ENCODE measurements around the gene PLXNA2. TPM values are rescaled to one million over a fixed set of nuclear protein-coding genes. Genes with fewer than 3 reads are reported as not detected.

The PLXNA2 gene
- total RNA-seq, 1 donor from 2014 or later = 17.7 TPM

- no peak for TF ChIP-seq EZH2 (IDR thresholded peaks at IDR 0.05; ENCODE audit: insufficient read depth, low read length)
- TF ChIP-seq, protein P1, sequence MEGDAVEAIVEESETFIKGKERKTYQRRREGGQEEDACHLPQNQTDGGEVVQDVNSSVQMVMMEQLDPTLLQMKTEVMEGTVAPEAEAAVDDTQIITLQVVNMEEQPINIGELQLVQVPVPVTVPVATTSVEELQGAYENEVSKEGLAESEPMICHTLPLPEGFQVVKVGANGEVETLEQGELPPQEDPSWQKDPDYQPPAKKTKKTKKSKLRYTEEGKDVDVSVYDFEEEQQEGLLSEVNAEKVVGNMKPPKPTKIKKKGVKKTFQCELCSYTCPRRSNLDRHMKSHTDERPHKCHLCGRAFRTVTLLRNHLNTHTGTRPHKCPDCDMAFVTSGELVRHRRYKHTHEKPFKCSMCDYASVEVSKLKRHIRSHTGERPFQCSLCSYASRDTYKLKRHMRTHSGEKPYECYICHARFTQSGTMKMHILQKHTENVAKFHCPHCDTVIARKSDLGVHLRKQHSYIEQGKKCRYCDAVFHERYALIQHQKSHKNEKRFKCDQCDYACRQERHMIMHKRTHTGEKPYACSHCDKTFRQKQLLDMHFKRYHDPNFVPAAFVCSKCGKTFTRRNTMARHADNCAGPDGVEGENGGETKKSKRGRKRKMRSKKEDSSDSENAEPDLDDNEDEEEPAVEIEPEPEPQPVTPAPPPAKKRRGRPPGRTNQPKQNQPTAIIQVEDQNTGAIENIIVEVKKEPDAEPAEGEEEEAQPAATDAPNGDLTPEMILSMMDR (IDR thresholded peaks at IDR 0.05; ENCODE audit: insufficient read depth, low read depth, low read length) = no peak
- Histone ChIP-seq H2AFZ (ENCODE audit: low read depth, low read length) (no peak overlapping the region), H3K36me3 (ENCODE audit: insufficient read depth, low read length) (no peaks in the 10 kb centered on the region), H3K9ac (ENCODE audit: low read length) (no peak overlapping the region), H3K4me3 (ENCODE audit: insufficient read depth, low read depth, low read length) (no peak overlapping the region), H4K20me1 (ENCODE audit: insufficient read depth, low read length) (peaks cover 4% of the 10 kb centered on the region), H3K79me2 (ENCODE audit: insufficient read depth, low read length) (no peaks in the 10 kb centered on the region), H3K9me3 (ENCODE audit: insufficient read depth, low read depth, low read length) (no peaks in the 10 kb centered on the region), H3K27ac (ENCODE audit: low read depth, low read length) (no peak overlapping the region), H3K27me3 (ENCODE audit: insufficient read depth, low read length) (no peaks in the 10 kb centered on the region), H3K4me2 (ENCODE audit: low read length) (no peak overlapping the region), H3K4me1 (ENCODE audit: insufficient read depth, low read length) (no peaks in the 10 kb centered on the region)
- peaks cover 2% of the 10 kb centered on the region for H3K36me3 Mint-ChIP-seq (ENCODE audit: low read depth, unreplicated experiment)
- FAIRE-seq (no peak), DNase-seq (ENCODE audit: low read depth) (no peak)
- H3K4me3 Mint-ChIP-seq (ENCODE audit: unreplicated experiment) = no peak overlapping the region
- peaks cover 2% of the 10 kb centered on the region for H3K9me3 Mint-ChIP-seq (ENCODE audit: unreplicated experiment)
- H3K4me1 Mint-ChIP-seq (ENCODE audit: low read depth, unreplicated experiment) = no peaks in the 10 kb centered on the region
- no peak overlapping the region for H3K27ac Mint-ChIP-seq (ENCODE audit: unreplicated experiment)
- H3K27me3 Mint-ChIP-seq (ENCODE audit: low read depth, unreplicated experiment) = peaks cover 23% of the 10 kb centered on the region
Measured at GRCh38 chr1:208126108-208126507, 118.1 kb downstream of the PLXNA2 start.

- no peaks in the 10 kb centered on the region for H3K27me3 ChIP-seq (ENCODE audit: insufficient read depth, low read length)
- Mint-ChIP-seq H3K4me1 (ENCODE audit: low read depth, unreplicated experiment) (peaks cover 5% of the 10 kb centered on the region), H3K9me3 (ENCODE audit: unreplicated experiment) (peaks cover 2% of the 10 kb centered on the region), H3K27ac (ENCODE audit: unreplicated experiment) (no peak overlapping the region), H3K4me3 (ENCODE audit: unreplicated experiment) (no peak overlapping the region), H3K27me3 (ENCODE audit: low read depth, unreplicated experiment) (peaks cover 8% of the 10 kb centered on the region), H3K36me3 (ENCODE audit: low read depth, unreplicated experiment) (peaks cover 3% of the 10 kb centered on the region)
- H4K20me1 ChIP-seq (ENCODE audit: insufficient read depth, low read length) = peaks cover 4% of the 10 kb centered on the region
- no peak overlapping the region for H3K9ac ChIP-seq (ENCODE audit: low read length)
- no peaks in the 10 kb centered on the region for H3K36me3 ChIP-seq (ENCODE audit: insufficient read depth, low read length)
- no peak overlapping the region for H3K4me3 ChIP-seq (ENCODE audit: insufficient read depth, low read depth, low read length)
- no peak overlapping the region for H3K4me2 ChIP-seq (ENCODE audit: low read length)
- H3K9me3 ChIP-seq (ENCODE audit: insufficient read depth, low read depth, low read length) = no peaks in the 10 kb centered on the region
- no peak for TF ChIP-seq EZH2 (IDR thresholded peaks at IDR 0.05; ENCODE audit: insufficient read depth, low read length)
- TF ChIP-seq, protein P1 (IDR thresholded peaks at IDR 0.05; ENCODE audit: insufficient read depth, low read depth, low read length) = no peak
- peaks cover 9% of the 10 kb centered on the region for H3K4me1 ChIP-seq (ENCODE audit: insufficient read depth, low read length)
- H3K79me2 ChIP-seq (ENCODE audit: insufficient read depth, low read length) = no peaks in the 10 kb centered on the region
- DNase-seq (ENCODE audit: low read depth) (no peak), FAIRE-seq (no peak)
- H3K27ac ChIP-seq (ENCODE audit: low read depth, low read length) = no peak overlapping the region
- no peak overlapping the region for H2AFZ ChIP-seq (ENCODE audit: low read depth, low read length)
Measured at GRCh38 chr1:208122612-208123358, 121.4 kb downstream of the PLXNA2 start.

DNA sequence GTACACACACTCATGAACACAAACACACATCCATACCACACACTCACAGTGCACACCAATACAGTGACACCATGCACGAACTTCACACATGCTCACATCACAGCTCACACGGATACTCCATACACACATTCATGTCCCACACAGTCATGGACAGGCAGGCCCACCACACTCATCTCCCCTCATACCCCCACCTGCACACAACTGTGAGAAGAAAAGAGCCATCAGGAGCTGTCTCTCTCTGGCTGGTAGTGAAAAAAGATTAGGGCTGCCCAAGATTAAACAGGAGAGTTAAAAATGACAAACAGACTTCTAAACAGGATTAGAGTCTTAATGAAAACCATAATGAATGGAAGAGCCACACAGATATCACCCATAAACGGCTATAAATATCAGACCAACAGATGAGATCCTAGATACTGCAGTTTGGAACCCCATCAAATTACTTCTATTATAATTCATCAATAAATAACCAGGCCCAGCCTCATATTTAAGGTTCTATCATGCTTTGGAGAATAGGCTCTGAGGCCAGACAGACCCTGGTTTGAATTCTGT lies 122.3 kb downstream of the PLXNA2 start:
- DNase-seq (ENCODE audit: low read depth) (no peak), FAIRE-seq (no peak)
- H3K79me2 ChIP-seq (ENCODE audit: insufficient read depth, low read length) = no peaks in the 10 kb centered on the region
- H3K27ac ChIP-seq (ENCODE audit: low read depth, low read length) = no peak overlapping the region
- Mint-ChIP-seq H3K9me3 (ENCODE audit: unreplicated experiment) (peaks cover 2% of the 10 kb centered on the region), H3K4me3 (ENCODE audit: unreplicated experiment) (no peak overlapping the region), H3K36me3 (ENCODE audit: low read depth, unreplicated experiment) (peaks cover 4% of the 10 kb centered on the region), H3K27ac (ENCODE audit: unreplicated experiment) (no peak overlapping the region), H3K4me1 (ENCODE audit: low read depth, unreplicated experiment) (peaks cover 5% of the 10 kb centered on the region), H3K27me3 (ENCODE audit: low read depth, unreplicated experiment) (peaks cover 9% of the 10 kb centered on the region)
- H3K4me3 ChIP-seq (ENCODE audit: insufficient read depth, low read depth, low read length) = no peak overlapping the region
- H2AFZ ChIP-seq (ENCODE audit: low read depth, low read length) = no peak overlapping the region
- no peaks in the 10 kb centered on the region for H3K27me3 ChIP-seq (ENCODE audit: insufficient read depth, low read length)
- H3K4me2 ChIP-seq (ENCODE audit: low read length) = no peak overlapping the region
- H3K9ac ChIP-seq (ENCODE audit: low read length) = no peak overlapping the region
- no peaks in the 10 kb centered on the region for H3K9me3 ChIP-seq (ENCODE audit: insufficient read depth, low read depth, low read length)
- no peak for TF ChIP-seq EZH2 (IDR thresholded peaks at IDR 0.05; ENCODE audit: insufficient read depth, low read length)
- TF ChIP-seq, protein P1 (IDR thresholded peaks at IDR 0.05; ENCODE audit: insufficient read depth, low read depth, low read length) = no peak
- peaks cover 4% of the 10 kb centered on the region for H4K20me1 ChIP-seq (ENCODE audit: insufficient read depth, low read length)
- H3K4me1 ChIP-seq (ENCODE audit: insufficient read depth, low read length) = peaks cover 9% of the 10 kb centered on the region
- no peaks in the 10 kb centered on the region for H3K36me3 ChIP-seq (ENCODE audit: insufficient read depth, low read length)

Data from astrocyte (in vitro differentiated cells and primary cell).